Osteoblast (primary cell): ENCODE data around the gene ZFR2. TPM values are rescaled to one million over a fixed set of nuclear protein-coding genes. Genes with fewer than 3 reads are reported as not detected.

ENCODE experiments used
- DNase-seq: peaks from one replicate; pipeline ENCODE4 v3.0.0; 2011; ENCODE audit warnings: low spot score, mixed read lengths; ENCODE audit not compliant: insufficient read length; ENCODE audit errors: missing footprints
- H2AFZ ChIP-seq: 2 replicates; pipeline ENCODE4 v1.6.0; 2011; ENCODE audit warnings: mild to moderate bottlenecking, low read length
- H3K27ac ChIP-seq: 2 replicates; pipeline ENCODE4 v1.5.1; 2011; ENCODE audit warnings: mild to moderate bottlenecking, low read depth, low read length, moderate library complexity
- H3K27me3 ChIP-seq: 2 replicates; pipeline ENCODE4 v1.6.0; 2012; ENCODE audit warnings: mild to moderate bottlenecking, control low read depth, inconsistent platforms, low read length, moderate library complexity; ENCODE audit not compliant: insufficient read depth
- H3K36me3 ChIP-seq: 2 replicates; pipeline ENCODE4 v1.5.1; 2011; ENCODE audit warnings: mild to moderate bottlenecking, low read length, control low read depth, moderate library complexity; ENCODE audit not compliant: insufficient read depth
- H3K4me1 ChIP-seq: 2 replicates; pipeline ENCODE4 v1.5.1; 2011; ENCODE audit warnings: mild to moderate bottlenecking, low read length, control low read depth, moderate library complexity; ENCODE audit not compliant: insufficient read depth
- H3K4me2 ChIP-seq: 2 replicates; pipeline ENCODE4 v1.6.0; 2011; ENCODE audit warnings: mild to moderate bottlenecking, low read length; ENCODE audit not compliant: insufficient read depth
- H3K4me3 ChIP-seq: fragments of 200-600 bp; sonication (generic); 3 replicates; pipeline ENCODE4 v1.5.1; 2012; ENCODE audit warnings: mild to moderate bottlenecking, low read length, inconsistent platforms; ENCODE audit not compliant: insufficient read depth
- H3K79me2 ChIP-seq: 2 replicates; pipeline ENCODE4 v1.6.0; 2012; ENCODE audit warnings: mild to moderate bottlenecking, low read length, control low read depth, inconsistent platforms; ENCODE audit not compliant: insufficient read depth
- H3K9me3 ChIP-seq: 2 replicates; pipeline ENCODE4 v1.5.1; 2011; ENCODE audit warnings: low read depth, low read length, control low read depth
- H4K20me1 ChIP-seq: 2 replicates; pipeline ENCODE4 v1.6.0; 2012; ENCODE audit warnings: mild to moderate bottlenecking, low read length, control low read depth; ENCODE audit not compliant: insufficient read depth
- total RNA-seq: library from RNA; depleted of rRNA; stranded (reverse); fragments of >200 nt; gene quantifications from 2 replicates; pipeline ENCODE4 v1.2.3, GENCODE V29; 2012
- TF ChIP-seq, protein P1 (sequence below): IDR thresholded peaks from 2 replicates; pipeline ENCODE4 v1.5.1; 2011; ENCODE audit warnings: mild to moderate bottlenecking, low read depth, low read length, moderate library complexity; ENCODE audit errors: extremely low read depth

The ZFR2 gene
- total RNA-seq, 1 donor, result not detected

DNA sequence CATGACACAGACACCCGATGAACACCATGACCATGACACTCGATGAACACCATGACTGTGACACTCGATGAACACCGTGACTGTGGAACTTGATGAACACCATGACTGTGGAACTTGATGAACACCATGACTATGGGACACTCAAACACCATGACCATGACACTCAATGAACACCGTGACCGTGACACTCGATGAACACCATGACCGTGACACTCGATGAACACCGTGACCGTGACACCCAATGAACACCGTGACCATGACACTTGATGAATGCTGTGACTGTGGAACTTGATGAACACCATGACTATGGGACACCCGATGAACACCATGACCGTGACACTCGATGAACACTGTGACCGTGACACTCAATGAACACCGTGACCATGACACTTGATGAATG, 31.5 kb downstream of the ZFR2 start:
- peak; percentile 58 for DNase-seq
- no peaks in the 10 kb centered on the region for H3K36me3 ChIP-seq
- H3K4me2 ChIP-seq, result no peak overlapping the region
- no peaks in the 10 kb centered on the region for H4K20me1 ChIP-seq
- H3K27me3 ChIP-seq, result peaks cover 13% of the 10 kb centered on the region
- no peak overlapping the region for H3K4me3 ChIP-seq
- H2AFZ ChIP-seq, result no peak overlapping the region
- H3K27ac ChIP-seq, result no peak overlapping the region
- H3K4me1 ChIP-seq, result no peaks in the 10 kb centered on the region
- H3K79me2 ChIP-seq, result no peaks in the 10 kb centered on the region
- TF ChIP-seq, protein P1, sequence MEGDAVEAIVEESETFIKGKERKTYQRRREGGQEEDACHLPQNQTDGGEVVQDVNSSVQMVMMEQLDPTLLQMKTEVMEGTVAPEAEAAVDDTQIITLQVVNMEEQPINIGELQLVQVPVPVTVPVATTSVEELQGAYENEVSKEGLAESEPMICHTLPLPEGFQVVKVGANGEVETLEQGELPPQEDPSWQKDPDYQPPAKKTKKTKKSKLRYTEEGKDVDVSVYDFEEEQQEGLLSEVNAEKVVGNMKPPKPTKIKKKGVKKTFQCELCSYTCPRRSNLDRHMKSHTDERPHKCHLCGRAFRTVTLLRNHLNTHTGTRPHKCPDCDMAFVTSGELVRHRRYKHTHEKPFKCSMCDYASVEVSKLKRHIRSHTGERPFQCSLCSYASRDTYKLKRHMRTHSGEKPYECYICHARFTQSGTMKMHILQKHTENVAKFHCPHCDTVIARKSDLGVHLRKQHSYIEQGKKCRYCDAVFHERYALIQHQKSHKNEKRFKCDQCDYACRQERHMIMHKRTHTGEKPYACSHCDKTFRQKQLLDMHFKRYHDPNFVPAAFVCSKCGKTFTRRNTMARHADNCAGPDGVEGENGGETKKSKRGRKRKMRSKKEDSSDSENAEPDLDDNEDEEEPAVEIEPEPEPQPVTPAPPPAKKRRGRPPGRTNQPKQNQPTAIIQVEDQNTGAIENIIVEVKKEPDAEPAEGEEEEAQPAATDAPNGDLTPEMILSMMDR, result no peak
- no peaks in the 10 kb centered on the region for H3K9me3 ChIP-seq

GRCh38 chr19:3836887-3837286, 32.0 kb downstream of the ZFR2 start:
- H3K4me2 ChIP-seq, result no peak overlapping the region
- no peaks in the 10 kb centered on the region for H3K9me3 ChIP-seq
- no peak overlapping the region for H2AFZ ChIP-seq
- no peaks in the 10 kb centered on the region for H3K36me3 ChIP-seq
- H3K27me3 ChIP-seq, result peaks cover 14% of the 10 kb centered on the region
- H3K4me3 ChIP-seq, result no peak overlapping the region
- H3K4me1 ChIP-seq, result no peaks in the 10 kb centered on the region
- TF ChIP-seq, protein P1, result no peak
- no peak overlapping the region for H3K27ac ChIP-seq
- H4K20me1 ChIP-seq, result no peaks in the 10 kb centered on the region
- H3K79me2 ChIP-seq, result no peaks in the 10 kb centered on the region
- DNase-seq, result peak; percentile 3

- no peaks in the 10 kb centered on the region for H3K9me3 ChIP-seq
- H4K20me1 ChIP-seq, result no peaks in the 10 kb centered on the region
- DNase-seq, result peak; percentile 8
- no peaks in the 10 kb centered on the region for H3K36me3 ChIP-seq
- H3K4me1 ChIP-seq, result no peaks in the 10 kb centered on the region
- no peak overlapping the region for H3K4me2 ChIP-seq
- TF ChIP-seq, protein P1, result no peak
- H3K4me3 ChIP-seq, result no peak overlapping the region
- no peaks in the 10 kb centered on the region for H3K79me2 ChIP-seq
- H2AFZ ChIP-seq, result no peak overlapping the region
- H3K27me3 ChIP-seq, result peaks cover 18% of the 10 kb centered on the region
- H3K27ac ChIP-seq, result no peak overlapping the region
Observed at GRCh38 chr19:3835055-3835435, 33.8 kb downstream of the ZFR2 start.

DNA sequence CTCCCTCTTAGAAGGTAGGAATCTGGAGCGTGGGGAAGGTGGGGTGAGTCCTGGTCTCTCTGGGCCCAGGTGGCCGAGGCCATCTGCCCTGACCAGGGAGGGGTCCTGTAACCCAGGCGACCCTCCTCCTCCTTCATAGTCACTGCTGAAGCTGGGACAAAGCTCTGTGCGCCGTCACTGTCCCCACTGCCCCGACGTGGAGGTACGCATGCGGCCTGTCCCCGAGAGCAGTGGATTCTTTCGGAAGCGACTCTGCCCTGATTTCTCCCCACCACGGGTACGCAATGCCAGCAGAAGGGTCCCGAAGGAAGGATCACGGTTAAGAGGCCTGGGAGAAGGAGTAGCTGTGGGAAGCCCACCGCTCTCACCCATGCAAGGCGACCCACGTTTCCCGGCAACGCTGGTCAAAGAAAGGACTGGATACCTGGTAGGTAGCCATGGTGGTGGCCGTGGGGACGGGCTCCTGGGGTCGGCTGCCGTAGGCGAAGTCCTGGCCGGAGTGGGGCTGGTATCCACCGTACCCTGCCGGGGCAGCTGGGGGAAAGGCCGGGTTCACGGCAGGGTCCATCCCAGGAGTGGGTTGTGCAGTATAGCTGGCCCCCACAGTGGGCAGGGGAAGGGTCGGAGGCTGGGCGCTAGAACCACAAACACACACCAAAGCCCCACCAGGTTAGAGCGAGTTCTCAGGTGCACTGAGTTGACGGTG, 34.3 kb downstream of the ZFR2 start:
- TF ChIP-seq, protein P1, result no peak
- no peak overlapping the region for H3K27ac ChIP-seq
- no peak overlapping the region for H3K4me2 ChIP-seq
- H3K4me1 ChIP-seq, result no peaks in the 10 kb centered on the region
- H3K27me3 ChIP-seq, result peaks cover 22% of the 10 kb centered on the region
- peak; percentile 83 for DNase-seq
- no peaks in the 10 kb centered on the region for H3K9me3 ChIP-seq
- no peaks in the 10 kb centered on the region for H3K79me2 ChIP-seq
- no peaks in the 10 kb centered on the region for H4K20me1 ChIP-seq
- H3K4me3 ChIP-seq, result no peak overlapping the region
- H3K36me3 ChIP-seq, result no peaks in the 10 kb centered on the region
- no peak overlapping the region for H2AFZ ChIP-seq
